Measurements from ENCODE around the gene S100A8.
"Not testable (repeated sequence)": the region's sequence is repeated elsewhere in the genome, so short reads cannot be mapped to it uniquely, and the experiment has no call there.

DNA sequence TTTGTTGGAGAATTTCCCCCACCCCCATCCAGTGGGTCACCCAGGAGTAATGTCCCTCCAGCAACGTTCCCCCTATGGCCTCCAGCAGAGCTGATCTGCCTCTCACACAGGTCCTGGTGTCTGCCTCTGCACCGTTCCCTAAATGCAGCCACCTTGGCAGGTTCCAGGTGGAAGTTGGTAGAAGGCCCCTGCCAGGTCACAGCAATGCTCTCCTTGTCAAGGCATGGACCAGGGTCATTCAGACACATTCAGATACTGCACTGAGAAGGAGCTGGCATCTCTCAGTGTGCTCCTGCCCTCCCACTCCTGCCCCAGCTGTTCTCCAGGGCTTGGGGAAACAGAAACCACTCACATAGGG is 28.5 kb upstream of the S100A8 start:
- TF ChIP-seq, protein P1, sequence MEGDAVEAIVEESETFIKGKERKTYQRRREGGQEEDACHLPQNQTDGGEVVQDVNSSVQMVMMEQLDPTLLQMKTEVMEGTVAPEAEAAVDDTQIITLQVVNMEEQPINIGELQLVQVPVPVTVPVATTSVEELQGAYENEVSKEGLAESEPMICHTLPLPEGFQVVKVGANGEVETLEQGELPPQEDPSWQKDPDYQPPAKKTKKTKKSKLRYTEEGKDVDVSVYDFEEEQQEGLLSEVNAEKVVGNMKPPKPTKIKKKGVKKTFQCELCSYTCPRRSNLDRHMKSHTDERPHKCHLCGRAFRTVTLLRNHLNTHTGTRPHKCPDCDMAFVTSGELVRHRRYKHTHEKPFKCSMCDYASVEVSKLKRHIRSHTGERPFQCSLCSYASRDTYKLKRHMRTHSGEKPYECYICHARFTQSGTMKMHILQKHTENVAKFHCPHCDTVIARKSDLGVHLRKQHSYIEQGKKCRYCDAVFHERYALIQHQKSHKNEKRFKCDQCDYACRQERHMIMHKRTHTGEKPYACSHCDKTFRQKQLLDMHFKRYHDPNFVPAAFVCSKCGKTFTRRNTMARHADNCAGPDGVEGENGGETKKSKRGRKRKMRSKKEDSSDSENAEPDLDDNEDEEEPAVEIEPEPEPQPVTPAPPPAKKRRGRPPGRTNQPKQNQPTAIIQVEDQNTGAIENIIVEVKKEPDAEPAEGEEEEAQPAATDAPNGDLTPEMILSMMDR (IDR thresholded peaks at IDR 0.05) = not testable (repeated sequence)
- not testable (repeated sequence) for TF ChIP-seq POLR2A (IDR thresholded peaks at IDR 0.05)

Measured in body of pancreas (tissue), 4 donors.